HL-60 (cell line): ENCODE measurements around the gene CCDC174.

Source experiments
- DNase-seq, 2 experiments: peaks; one replicate each; pipeline ENCODE4 v3.0.0-alpha.2; 2010 to 2020; ENCODE audit warnings: low read depth in 1 of 2, low spot score in 1 of 2
- H3K27ac ChIP-seq: fragments of 250-450 bp; sonication (Bioruptor Pico); replicated peaks from 2 replicates; pipeline ENCODE4 v1.5.1; 2020; ENCODE audit warnings: mild to moderate bottlenecking, moderate library complexity
- H3K27me3 ChIP-seq: fragments of 250-450 bp; sonication (Bioruptor Pico); 2 replicates; pipeline ENCODE4 v1.5.1; 2021; ENCODE audit warnings: mild to moderate bottlenecking, moderate library complexity; ENCODE audit not compliant: insufficient read depth, poor library complexity, severe bottlenecking
- H3K4me3 ChIP-seq: replicated peaks from 2 replicates; pipeline ENCODE4 v1.5.1; 2011; ENCODE audit warnings: mild to moderate bottlenecking, control low read depth, low read length; ENCODE audit not compliant: insufficient read depth
- CTCF ChIP-seq: IDR thresholded peaks from one replicate; pipeline ENCODE4 v1.5.1; 2011; ENCODE audit warnings: low read length, control low read depth, inconsistent platforms; ENCODE audit not compliant: insufficient read depth
- GABPA ChIP-seq: IDR thresholded peaks from 2 replicates; pipeline ENCODE4 v1.6.1; 2012; ENCODE audit warnings: low read depth
- POLR2AphosphoS5 ChIP-seq: IDR thresholded peaks from 2 replicates; pipeline ENCODE4 v1.6.1; 2012; ENCODE audit warnings: low read depth
- REST ChIP-seq: IDR thresholded peaks from 2 replicates; pipeline ENCODE4 v1.6.1; 2012; ENCODE audit warnings: low read depth; ENCODE audit not compliant: insufficient replicate concordance
- SPI1 ChIP-seq: IDR thresholded peaks from 2 replicates; pipeline ENCODE4 v1.6.1; 2012; ENCODE audit warnings: low read depth, mild to moderate bottlenecking, borderline replicate concordance

Gene CCDC174

DNA sequence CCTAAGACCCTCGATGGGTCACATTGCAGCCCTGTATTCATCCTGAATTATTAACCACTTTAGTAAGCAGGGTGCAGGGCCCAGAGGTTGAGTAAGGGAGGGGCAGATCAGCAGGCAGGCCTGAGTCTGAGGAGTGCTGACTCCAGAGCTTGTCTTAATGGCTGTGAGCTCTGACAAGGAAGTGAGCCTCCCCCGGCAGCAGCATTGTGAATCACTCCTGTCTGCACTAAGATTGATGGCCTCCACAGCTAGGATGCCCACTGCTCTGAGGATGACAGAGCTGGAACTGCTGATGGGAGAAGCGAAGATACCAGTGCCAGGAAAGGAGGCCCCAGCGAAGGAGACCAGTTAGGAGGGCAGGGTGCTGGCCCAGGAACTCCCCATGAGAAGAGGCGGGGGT is 46.5 kb upstream of the CCDC174 start:
- H3K4me3 ChIP-seq: no peak overlapping the region
- DNase-seq: no peak

DNA sequence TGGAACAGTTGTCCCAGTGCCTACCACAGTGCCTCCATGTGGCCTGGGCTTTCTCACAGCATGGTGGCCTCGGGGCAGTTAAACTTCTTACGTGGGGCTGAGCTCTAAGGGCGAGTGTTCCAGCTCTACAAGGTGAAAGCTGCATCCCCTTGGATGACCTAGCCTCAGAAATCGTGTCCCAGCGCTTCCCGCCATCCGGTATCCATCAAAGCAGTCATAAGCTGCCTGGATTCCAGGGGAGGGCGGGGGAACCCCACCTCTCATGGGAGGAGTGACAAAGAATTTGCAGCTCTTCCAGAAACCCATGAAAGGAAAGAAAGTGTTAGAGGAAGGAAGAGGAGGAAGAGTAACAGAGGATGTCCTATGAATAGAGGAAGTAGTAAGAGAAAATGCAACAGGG is 45.8 kb upstream of the CCDC174 start:
- DNase-seq: no peak
- H3K27me3 ChIP-seq: peaks cover 35% of the 10 kb centered on the region

More for the DNA sequence above, 46.5 kb upstream of the CCDC174 start:
- Histone ChIP-seq H3K27ac (no peak overlapping the region), H3K27me3 (peaks cover 37% of the 10 kb centered on the region)
- no peak for TF ChIP-seq CTCF
- TF ChIP-seq SPI1: no peak
- no peak for TF ChIP-seq REST
- no peak for TF ChIP-seq GABPA
- TF ChIP-seq POLR2AphosphoS5: no peak

More for the DNA sequence above, 45.8 kb upstream of the CCDC174 start:
- Histone ChIP-seq H3K4me3 (no peak overlapping the region), H3K27ac (no peak overlapping the region)
- TF ChIP-seq POLR2AphosphoS5 (no peak), CTCF (no peak), GABPA (no peak), SPI1 (no peak), REST (no peak)
